Lung (tissue), 12 donors: ENCODE data around the gene GATM. TPM values are rescaled to one million over a fixed set of nuclear protein-coding genes. Genes with fewer than 3 reads are reported as not detected.

Experiments used
- ATAC-seq: fragments of 200-7000 bp; cut with Tn5 transposase; one replicate; pipeline ENCODE4 v1.9.1; 2020; ENCODE audit warnings: moderate number of reproducible peaks; ENCODE audit not compliant: insufficient read depth, low FRiP score
- DNase-seq, 3 donors: peaks; one replicate each; pipeline ENCODE4 v3.0.0-alpha.2; 2013 to 2017
- H3K27ac ChIP-seq, 2 donors: one replicate each; pipeline ENCODE4 v1.5.1; 2013; ENCODE audit warnings: mild to moderate bottlenecking in 2 of 2, moderate library complexity in 2 of 2, control low read depth in 1 of 2, inconsistent platforms in 1 of 2, low read depth in 1 of 2, low read length in 1 of 2
- H3K27me3 ChIP-seq, 3 donors: one replicate each; pipeline ENCODE4 v1.5.1; 2013; ENCODE audit warnings: low read length in 2 of 3; ENCODE audit not compliant: control insufficient read depth in 3 of 3, insufficient read depth in 3 of 3
- H3K36me3 ChIP-seq, 4 donors: one replicate each; pipeline ENCODE4 v1.5.1; 2013; ENCODE audit warnings: low read length in 4 of 4, mild to moderate bottlenecking in 1 of 4, moderate library complexity in 1 of 4; ENCODE audit not compliant: control insufficient read depth in 4 of 4, insufficient read depth in 4 of 4
- H3K4me1 ChIP-seq, 5 donors: one replicate each; pipeline ENCODE4 v1.5.1; 2013; ENCODE audit warnings: low read length in 5 of 5, mild to moderate bottlenecking in 2 of 5, moderate library complexity in 1 of 5; ENCODE audit not compliant: control insufficient read depth in 5 of 5, insufficient read depth in 5 of 5
- H3K4me3 ChIP-seq: one replicate; pipeline ENCODE4 v1.5.1; 2013; ENCODE audit warnings: mild to moderate bottlenecking, control low read depth, moderate library complexity
- H3K9ac ChIP-seq, 2 donors: one replicate each; pipeline ENCODE4 v1.5.1; 2013; ENCODE audit warnings: low read length in 2 of 2, control low read depth in 1 of 2; ENCODE audit not compliant: insufficient read depth in 1 of 2
- H3K9me3 ChIP-seq, 4 donors: one replicate each; pipeline ENCODE4 v1.5.1; 2013; ENCODE audit warnings: low read length in 3 of 4, mild to moderate bottlenecking in 1 of 4, moderate library complexity in 1 of 4; ENCODE audit not compliant: control insufficient read depth in 4 of 4, insufficient read depth in 3 of 4
- WGBS, 2 donors: extraction: QIAGEN DNeasy Blood & Tissue Kit; methylation state at CpG; one replicate each; pipeline ENCODE4 v1.1.7; 2013; 5-methylcytosine and 5-hydroxymethylcytosine counted together
- polyA plus RNA-seq, 2 donors: library from polyadenylated mRNA; stranded (reverse); fragments of 200-250 nt; gene quantifications; one replicate each; pipeline ENCODE4 v1.2.1, GENCODE V29; 2013
- total RNA-seq, 2 donors: library from RNA; depleted of rRNA in 1 of 2; stranded (reverse); fragments of >200 nt in 1 of 2; gene quantifications; one replicate each; pipeline ENCODE4 v1.2.1, GENCODE V29; 2014 to 2021
- TF ChIP-seq, protein P1 (sequence below): IDR thresholded peaks from 2 replicates; pipeline ENCODE4 v1.5.1; 2012; ENCODE audit warnings: mild to moderate bottlenecking; ENCODE audit errors: control extremely low read depth, extremely low read depth
- donor health status: control.
- donor health status: control.
- donor health status: Bipolar disorder and iron deficiency.
- donor health status: healthy.
- donor health status: DM: yes; HTN: yes; CAD: no.

Gene GATM
- total and polyA plus RNA-seq, 4 donors: 2.5 to 12.2 (median 4.6) TPM

DNA sequence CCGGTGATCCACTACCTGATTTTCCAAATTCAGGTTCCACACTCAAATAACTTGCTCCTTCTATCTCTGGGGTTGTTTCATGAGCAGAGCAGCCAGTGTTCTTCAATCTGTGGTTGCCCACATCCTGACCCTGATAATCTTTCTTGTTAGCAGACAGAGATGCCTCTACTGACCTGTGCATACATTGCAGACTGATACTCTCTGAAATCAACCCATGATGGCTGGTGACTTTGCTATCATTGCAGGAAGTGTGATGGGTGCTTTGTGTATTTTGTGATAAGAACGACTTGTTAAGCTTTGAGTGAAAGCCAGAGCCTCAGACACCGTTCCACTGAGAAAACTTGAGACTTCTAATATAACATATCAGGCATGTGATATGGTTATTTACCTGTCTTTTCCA, 39.9 kb downstream of the GATM start:
- DNase-seq (no peak), ATAC-seq (no peak)
- H3K4me1 ChIP-seq: no peaks in the 10 kb centered on the region
- TF ChIP-seq, protein P1, sequence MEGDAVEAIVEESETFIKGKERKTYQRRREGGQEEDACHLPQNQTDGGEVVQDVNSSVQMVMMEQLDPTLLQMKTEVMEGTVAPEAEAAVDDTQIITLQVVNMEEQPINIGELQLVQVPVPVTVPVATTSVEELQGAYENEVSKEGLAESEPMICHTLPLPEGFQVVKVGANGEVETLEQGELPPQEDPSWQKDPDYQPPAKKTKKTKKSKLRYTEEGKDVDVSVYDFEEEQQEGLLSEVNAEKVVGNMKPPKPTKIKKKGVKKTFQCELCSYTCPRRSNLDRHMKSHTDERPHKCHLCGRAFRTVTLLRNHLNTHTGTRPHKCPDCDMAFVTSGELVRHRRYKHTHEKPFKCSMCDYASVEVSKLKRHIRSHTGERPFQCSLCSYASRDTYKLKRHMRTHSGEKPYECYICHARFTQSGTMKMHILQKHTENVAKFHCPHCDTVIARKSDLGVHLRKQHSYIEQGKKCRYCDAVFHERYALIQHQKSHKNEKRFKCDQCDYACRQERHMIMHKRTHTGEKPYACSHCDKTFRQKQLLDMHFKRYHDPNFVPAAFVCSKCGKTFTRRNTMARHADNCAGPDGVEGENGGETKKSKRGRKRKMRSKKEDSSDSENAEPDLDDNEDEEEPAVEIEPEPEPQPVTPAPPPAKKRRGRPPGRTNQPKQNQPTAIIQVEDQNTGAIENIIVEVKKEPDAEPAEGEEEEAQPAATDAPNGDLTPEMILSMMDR: no peak
- no peak overlapping the region for H3K4me3 ChIP-seq
- H3K27me3 ChIP-seq: no peaks in the 10 kb centered on the region
- H3K36me3 ChIP-seq: no peaks in the 10 kb centered on the region
- no peaks in the 10 kb centered on the region for H3K9me3 ChIP-seq
- no peak overlapping the region for H3K27ac ChIP-seq
- H3K9ac ChIP-seq: no peak overlapping the region
- WGBS, 2 donors: 54 to 58% methylated on average over 3 of the region's 3 CpGs

- Histone ChIP-seq H3K4me1 (no peaks in the 10 kb centered on the region), H3K27ac (no peak overlapping the region), H3K9ac (no peak overlapping the region), H3K4me3 (no peak overlapping the region), H3K36me3 (no peaks in the 10 kb centered on the region), H3K9me3 (no peaks in the 10 kb centered on the region), H3K27me3 (no peaks in the 10 kb centered on the region)
- DNase-seq: no peak
- TF ChIP-seq, protein P1: no peak
- 73 to 79% methylated on average over 1 of the region's 1 CpG for WGBS, 2 donors
- no peak for ATAC-seq
Measured at GRCh38 chr15:45337224-45337623, 41.1 kb downstream of the GATM start.

GRCh38 chr15:45333550-45333949, 44.8 kb downstream of the GATM start:
- H3K36me3 ChIP-seq: no peaks in the 10 kb centered on the region
- DNase-seq (peak; percentile 67 to 83 (median 69)), ATAC-seq (peak; percentile 27)
- H3K9me3 ChIP-seq: no peaks in the 10 kb centered on the region
- no peak overlapping the region for H3K4me3 ChIP-seq
- TF ChIP-seq, protein P1: no peak
- no peaks in the 10 kb centered on the region for H3K27me3 ChIP-seq
- peaks cover 0 to 6% (median 0%) of the 10 kb centered on the region in 5 donors for H3K4me1 ChIP-seq
- no peak overlapping the region for H3K9ac ChIP-seq
- WGBS, 2 donors: 36 to 43% methylated on average over 3 of the region's 3 CpGs
- H3K27ac ChIP-seq: no peak overlapping the region

GRCh38 chr15:45332694-45333093, 45.6 kb downstream of the GATM start:
- WGBS, 2 donors: 94 to 95% methylated on average over 12 of the region's 12 CpGs

More at GRCh38 chr15:45332694-45333093, 45.6 kb downstream of the GATM start:
- Histone ChIP-seq H3K4me3 (no peak overlapping the region), H3K4me1 (peaks cover 0 to 6% (median 0%) of the 10 kb centered on the region in 5 donors), H3K27me3 (no peaks in the 10 kb centered on the region), H3K9ac (no peak overlapping the region), H3K9me3 (no peaks in the 10 kb centered on the region), H3K36me3 (no peaks in the 10 kb centered on the region), H3K27ac (no peak overlapping the region)
- DNase-seq (no peak), ATAC-seq (no peak)
- TF ChIP-seq, protein P1: no peak
